HepG2 (cell line): Measurements from ENCODE around the gene PARVA. TPM values are rescaled to one million over a fixed set of nuclear protein-coding genes. Genes with fewer than 3 reads are reported as not detected.

ENCODE experiments used
- ATAC-seq: fragments of 200-7000 bp; cut with Tn5 transposase; 3 replicates; pipeline ENCODE4 v1.9.1; 2020; ENCODE audit warnings: mild to moderate bottlenecking, moderate library complexity
- BruUV-seq: library from RNA; stranded (reverse); fragments of 400-500 nt; replicated peaks from 2 replicates; lab custom pipeline; 2021; lab: Mats Ljungman, UMichigan
- CTCF ChIA-PET: fragments of 300-600 bp; formaldehyde crosslinking; extraction: SDS; loops from one replicate; lab custom pipeline; 2021; ENCODE audit warnings: low total read pairs, inconsistent platforms, low intra/inter-chr PET ratio; lab: Yijun Ruan, JAX
- POLR2A ChIA-PET: fragments of 350-600 bp; sonication (Branson Sonifier 250); formaldehyde crosslinking; loops from one replicate; lab custom pipeline; 2020; ENCODE audit warnings: antibody characterized with exemption, inconsistent platforms; lab: Yijun Ruan, JAX
- DNase-seq: peaks from one replicate; pipeline ENCODE4 v3.0.0-alpha.2; 2015; ENCODE audit warnings: low spot score
- FAIRE-seq: peaks from 3 replicates; lab custom pipeline; 2011; peaks lifted over from hg19 to GRCh38; lab: Jason Lieb, UNC
- H2AFZ ChIP-seq: one replicate; pipeline ENCODE4 v1.6.1; 2011; ENCODE audit warnings: low read length, inconsistent platforms
- H3K27ac ChIP-seq: fragments of 300-600 bp; 3 replicates; pipeline ENCODE4 v1.8.0; 2011; ENCODE audit warnings: mixed run types, mild to moderate bottlenecking, mixed read lengths, low read length, inconsistent platforms; ENCODE audit not compliant: insufficient read depth; ENCODE audit errors: extremely low read length
- H3K27me3 ChIP-seq, 2 experiments: fragments of 200-600 bp in 1 of 2; 2 replicates in 1 of 2; 3 replicates in 1 of 2; pipeline versions ENCODE4 v1.6.0 to v1.8.0; 2011; ENCODE audit warnings: low read length in 2 of 2, mild to moderate bottlenecking in 2 of 2, moderate library complexity in 2 of 2, inconsistent platforms in 1 of 2; ENCODE audit not compliant: insufficient read depth in 2 of 2, control insufficient read depth in 1 of 2
- H3K36me3 ChIP-seq, 2 experiments: fragments of 200-600 bp in 1 of 2; replicated peaks in 1 of 2; 2 replicates in 1 of 2; 3 replicates in 1 of 2; pipeline versions ENCODE4 v1.5.1 to v1.8.0; 2011; ENCODE audit warnings: low read length in 2 of 2, inconsistent platforms in 1 of 2; ENCODE audit not compliant: insufficient read depth in 2 of 2, control insufficient read depth in 1 of 2
- H3K4me1 ChIP-seq: 2 replicates; pipeline ENCODE4 v1.5.1; 2012; ENCODE audit warnings: low read length, inconsistent platforms; ENCODE audit not compliant: insufficient read depth
- H3K4me2 ChIP-seq: 2 replicates; pipeline ENCODE4 v1.6.0; 2011; ENCODE audit warnings: low read depth, low read length, inconsistent platforms
- H3K4me3 ChIP-seq, 3 experiments: fragments of 200-600 bp in 1 of 3; sonication (generic), shearing (Covaris generic) in 1 of 3; replicated peaks in 1 of 3; 2 replicates each; pipeline ENCODE4 v1.5.1; 2011 to 2016; ENCODE audit warnings: low read length in 3 of 3, inconsistent platforms in 2 of 3, low read depth in 2 of 3, mild to moderate bottlenecking in 2 of 3, control low read depth in 1 of 3, mixed read lengths in 1 of 3; ENCODE audit not compliant: insufficient read depth in 1 of 3
- H3K79me2 ChIP-seq: one replicate; pipeline ENCODE4 v1.6.1; 2011; ENCODE audit warnings: low read length, inconsistent platforms; ENCODE audit not compliant: insufficient read depth
- H3K9ac ChIP-seq: 2 replicates; pipeline ENCODE4 v1.6.0; 2011; ENCODE audit warnings: mild to moderate bottlenecking, low read depth, low read length, inconsistent platforms; ENCODE audit not compliant: insufficient read depth
- H3K9me3 ChIP-seq: 2 replicates; pipeline ENCODE4 v1.5.1; 2012; ENCODE audit warnings: mild to moderate bottlenecking, low read length
- H4K20me1 ChIP-seq: 2 replicates; pipeline ENCODE4 v1.6.0; 2011; ENCODE audit warnings: inconsistent platforms, mild to moderate bottlenecking, low read length, moderate library complexity; ENCODE audit not compliant: insufficient read depth
- FUBP1 ChIP-seq: sonication (generic); formaldehyde crosslinking; IDR thresholded peaks from 2 replicates; pipeline ENCODE4 v1.5.1; 2020; ENCODE audit warnings: missing genetic modification reagents, mild to moderate bottlenecking, borderline replicate concordance
- POLR2AphosphoS5 ChIP-seq: IDR thresholded peaks from 2 replicates; pipeline ENCODE4 v1.6.1; 2012; ENCODE audit warnings: low read depth, low read length
- RXRB ChIP-seq: IDR thresholded peaks from 2 replicates; pipeline ENCODE4 v1.6.1; 2016; ENCODE audit warnings: borderline replicate concordance, missing genetic modification reagents, missing compliant biosample characterization
- SNAI1 ChIP-seq: sonication (generic); formaldehyde crosslinking; IDR thresholded peaks from 2 replicates; pipeline ENCODE4 v1.5.0; 2020; ENCODE audit warnings: mild to moderate bottlenecking, missing genetic modification reagents, borderline replicate concordance
- SRSF4 ChIP-seq: fragments of 200-400 bp; formaldehyde crosslinking; IDR thresholded peaks from one replicate; pipeline ENCODE4 v1.6.1; 2018; ENCODE audit warnings: mild to moderate bottlenecking, low read depth, low read length, moderate library complexity; ENCODE audit not compliant: poor library complexity, severe bottlenecking
- ZBTB3 ChIP-seq: sonication (generic); formaldehyde crosslinking; IDR thresholded peaks from 2 replicates; pipeline ENCODE4 v1.4.0; 2020; ENCODE audit warnings: low read depth, mild to moderate bottlenecking, moderate library complexity, missing genetic modification reagents, borderline replicate concordance
- ZNF205 ChIP-seq: IDR thresholded peaks from 2 replicates; pipeline ENCODE4 v1.6.1; 2018; ENCODE audit warnings: missing biosample characterization, missing genetic modification reagents
- ZNF225 ChIP-seq: sonication (generic); formaldehyde crosslinking; IDR thresholded peaks from 2 replicates; pipeline ENCODE4 v1.4.0; 2020; ENCODE audit warnings: mild to moderate bottlenecking, missing genetic modification reagents
- ZNF574 ChIP-seq: sonication (generic); formaldehyde crosslinking; IDR thresholded peaks from 2 replicates; pipeline ENCODE4 v1.4.0; 2020; ENCODE audit warnings: missing genetic modification reagents
- ZNF589 ChIP-seq: sonication (generic); formaldehyde crosslinking; conservative IDR thresholded peaks from 2 replicates; pipeline ENCODE4 v1.8.0; 2022; ENCODE audit warnings: mild to moderate bottlenecking, moderate library complexity, missing genetic modification reagents
- ZNF687 ChIP-seq: sonication (generic); formaldehyde crosslinking; IDR thresholded peaks from 2 replicates; pipeline ENCODE4 v1.5.1; 2020; ENCODE audit warnings: mild to moderate bottlenecking, missing genetic modification reagents, moderate library complexity
- WGBS: methylation state at CpG from one replicate; pipeline ENCODE4 v1.1.6; 2017; ENCODE audit warnings: low lambda C conversion rate; 5-methylcytosine and 5-hydroxymethylcytosine counted together
- in situ Hi-C: cut with HindIII; loops from 2 replicates; pipeline ENCODE4 v1.10.0; 2017; ENCODE audit warnings: low pct_unique_long_range_greater_than_20kb; ENCODE audit not compliant: extremely low pct_ligation_motif_present
- intact Hi-C: fragments of 100-400 bp; cut with micrococcal nuclease; formaldehyde crosslinking; loops from one replicate; pipeline ENCODE4 v1.10.0; 2022; ENCODE audit not compliant: unreplicated experiment
- polyA plus RNA-seq, 8 experiments: library from polyadenylated mRNA; depleted of rRNA in 3 of 8; stranded (reverse) in 7 of 8; unstranded in 1 of 8; fragments of >200 nt; fragmentation: Illumina TruSeq in 4 of 8; extraction: Trizol in 4 of 8; gene quantifications; 2 replicates each; pipeline versions ENCODE4 v1.2.1 to v1.2.3, GENCODE V29; 2011 to 2016; ENCODE audit warnings: low read depth in 4 of 8, missing spikeins in 1 of 8, mixed read lengths in 1 of 8; ENCODE audit not compliant: insufficient read depth in 1 of 8
- total RNA-seq, 5 experiments: library from RNA; depleted of rRNA; stranded (reverse); fragments of >200 nt; fragmentation: Illumina TruSeq; extraction: Trizol; gene quantifications; 2 replicates each; pipeline ENCODE4 v1.2.3, GENCODE V29; 2016; ENCODE audit warnings: low read depth in 1 of 5
- TF ChIP-seq, protein P1 (sequence below): sonication (generic); formaldehyde crosslinking; IDR thresholded peaks from 2 replicates; pipeline ENCODE4 v1.5.0; 2020; ENCODE audit warnings: missing genetic modification reagents

PARVA gene
- total and polyA plus RNA-seq, 2 of the 13 experiments (the other 11 are each of a cell fraction or from before 2014, with no cell fraction given), result 5.9 to 9.1 TPM

DNA sequence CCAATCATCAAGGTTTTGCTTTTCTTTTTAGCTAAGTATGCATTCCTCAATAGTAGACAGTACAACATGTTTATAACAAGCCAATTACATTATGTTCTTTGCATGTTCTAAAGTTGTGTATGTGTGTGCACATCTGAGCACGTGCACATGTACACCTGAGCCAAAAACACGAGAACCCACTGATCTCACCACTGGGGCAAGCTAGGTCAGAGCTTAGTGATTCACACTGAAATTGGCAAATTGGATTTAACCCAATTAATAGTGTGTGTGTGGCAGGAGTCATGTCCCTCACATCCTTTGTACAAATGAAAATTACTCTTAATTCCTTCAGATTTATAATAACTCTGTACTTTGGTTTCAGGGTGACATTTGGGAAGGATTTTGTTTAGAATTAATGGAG lies 151.1 kb downstream of the PARVA start (continued):
- no peak for TF ChIP-seq SNAI1 (CRISPR knock-in tag)
- TF ChIP-seq ZNF574 (CRISPR knock-in tag), result no peak
- no peak for TF ChIP-seq POLR2AphosphoS5
- TF ChIP-seq SRSF4, result no peak
- TF ChIP-seq FUBP1 (CRISPR knock-in tag), result no peak

GRCh38 chr11:12529041-12529440 lies 151.7 kb downstream of the PARVA start:
- ChIA-PET CTCF (no interaction called here), POLR2A (no interaction called here)
- FAIRE-seq, result no peak
- BruUV-seq, result no TSS peak
- no peak overlapping the region for H2AFZ ChIP-seq
- no peaks in the 10 kb centered on the region for H3K9me3 ChIP-seq
- H3K27ac ChIP-seq, result no peak overlapping the region
- H3K4me2 ChIP-seq, result no peak overlapping the region
- no peak for DNase-seq
- WGBS, result 93% methylated on average over 5 of the region's 5 CpGs
- in situ Hi-C loops (no loop called here), intact Hi-C loops (no loop called here)
- H3K36me3 ChIP-seq, result no peaks in the 10 kb centered on the region
- H4K20me1 ChIP-seq, result no peaks in the 10 kb centered on the region
- no peak overlapping the region for H3K4me3 ChIP-seq
- H3K27me3 ChIP-seq, result no peaks in the 10 kb centered on the region
- H3K79me2 ChIP-seq, result no peaks in the 10 kb centered on the region
- no peaks in the 10 kb centered on the region for H3K4me1 ChIP-seq
- ATAC-seq, result no peak
- no peak overlapping the region for H3K9ac ChIP-seq
- TF ChIP-seq ZNF589 (CRISPR knock-in tag), result no peak
- TF ChIP-seq ZNF687 (CRISPR knock-in tag), result no peak
- no peak for TF ChIP-seq ZBTB3 (CRISPR knock-in tag)
- TF ChIP-seq, protein P1, sequence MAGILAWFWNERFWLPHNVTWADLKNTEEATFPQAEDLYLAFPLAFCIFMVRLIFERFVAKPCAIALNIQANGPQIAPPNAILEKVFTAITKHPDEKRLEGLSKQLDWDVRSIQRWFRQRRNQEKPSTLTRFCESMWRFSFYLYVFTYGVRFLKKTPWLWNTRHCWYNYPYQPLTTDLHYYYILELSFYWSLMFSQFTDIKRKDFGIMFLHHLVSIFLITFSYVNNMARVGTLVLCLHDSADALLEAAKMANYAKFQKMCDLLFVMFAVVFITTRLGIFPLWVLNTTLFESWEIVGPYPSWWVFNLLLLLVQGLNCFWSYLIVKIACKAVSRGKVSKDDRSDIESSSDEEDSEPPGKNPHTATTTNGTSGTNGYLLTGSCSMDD (CRISPR knock-in tag), result no peak
- no peak for TF ChIP-seq RXRB (CRISPR knock-in tag)
- TF ChIP-seq ZNF225, result no peak
- no peak for TF ChIP-seq ZNF205 (CRISPR knock-in tag)
